Measurements from ENCODE around the gene KLHL17. TPM values are rescaled to one million over a fixed set of nuclear protein-coding genes. Genes with fewer than 3 reads are reported as not detected.
"Not testable (repeated sequence)": the region's sequence is repeated elsewhere in the genome, so short reads cannot be mapped to it uniquely, and the experiment has no call there.

KLHL17 gene
- total and polyA plus RNA-seq, 2 donors from 2014 or later, result 6.9 to 11.5 TPM

- H3K27ac ChIP-seq (ENCODE audit: low read depth in 2 of 2, low read length in 2 of 2), result no peak overlapping the region
- no peaks in the 10 kb centered on the region for H3K9me3 ChIP-seq (ENCODE audit: control insufficient read depth in 2 of 3, insufficient read depth in 1 of 3, low read length in 3 of 3)
- peak in 2 of 5 donors; percentile 60 to 66 for DNase-seq
- peaks cover 0 to 14% (median 4%) of the 10 kb centered on the region in 3 donors for H3K4me1 ChIP-seq (ENCODE audit: control insufficient read depth in 2 of 3, insufficient read depth in 2 of 3, low read depth in 1 of 3, low read length in 3 of 3)
- intact Hi-C loops (cut with DNase I), result no loop called here
- no peaks in the 10 kb centered on the region for H3K36me3 ChIP-seq (ENCODE audit: control insufficient read depth in 2 of 3, insufficient read depth in 3 of 3, low read length in 3 of 3)
- H3K9ac ChIP-seq (ENCODE audit: low read length in 3 of 3), result no peak overlapping the region
- no peak for FAIRE-seq
- H3K27me3 ChIP-seq (ENCODE audit: control insufficient read depth, insufficient read depth, low read length), result no peaks in the 10 kb centered on the region
- no peak overlapping the region for H3K4me3 ChIP-seq (ENCODE audit: low read length in 3 of 3)
- TF ChIP-seq CTCF (IDR thresholded peaks at IDR 0.05; ENCODE audit: borderline replicate concordance, extremely low read depth, insufficient read depth), result no peak
Observed at GRCh38 chr1:1006305-1007159, 46.1 kb downstream of the KLHL17 start.

GRCh38 chr1:1010131-1010530 lies 49.7 kb downstream of the KLHL17 start:
- H3K27ac ChIP-seq (ENCODE audit: low read depth in 2 of 2, low read length in 2 of 2); H3K9me3 ChIP-seq (ENCODE audit: control insufficient read depth in 2 of 3, insufficient read depth in 1 of 3, low read length in 3 of 3); H3K4me3 ChIP-seq (ENCODE audit: low read length in 3 of 3); DNase-seq; H3K27me3 ChIP-seq (ENCODE audit: control insufficient read depth, insufficient read depth, low read length); intact Hi-C loops (cut with DNase I); FAIRE-seq; H3K9ac ChIP-seq (ENCODE audit: low read length in 3 of 3); H3K36me3 ChIP-seq (ENCODE audit: control insufficient read depth in 2 of 3, insufficient read depth in 3 of 3, low read length in 3 of 3): not testable (repeated sequence)
- H3K4me1 ChIP-seq (ENCODE audit: control insufficient read depth in 2 of 3, insufficient read depth in 2 of 3, low read depth in 1 of 3, low read length in 3 of 3), result peaks cover 0 to 13% (median 4%) of the 10 kb centered on the region in 3 donors

GRCh38 chr1:1011396-1011949 lies 51.1 kb downstream of the KLHL17 start:
- H3K27ac ChIP-seq (ENCODE audit: low read depth in 2 of 2, low read length in 2 of 2), result no peak overlapping the region
- H3K9ac ChIP-seq (ENCODE audit: low read length in 3 of 3), result no peak overlapping the region
- intact Hi-C loops (cut with DNase I), result no loop called here
- peaks cover 0 to 6% (median 0%) of the 10 kb centered on the region in 3 donors for H3K4me1 ChIP-seq (ENCODE audit: control insufficient read depth in 2 of 3, insufficient read depth in 2 of 3, low read depth in 1 of 3, low read length in 3 of 3)
- no peak overlapping the region for H3K4me3 ChIP-seq (ENCODE audit: low read length in 3 of 3)
- no peak for TF ChIP-seq CTCF (IDR thresholded peaks at IDR 0.05; ENCODE audit: borderline replicate concordance, extremely low read depth, insufficient read depth)
- no peaks in the 10 kb centered on the region for H3K9me3 ChIP-seq (ENCODE audit: control insufficient read depth in 2 of 3, insufficient read depth in 1 of 3, low read length in 3 of 3)
- H3K36me3 ChIP-seq (ENCODE audit: control insufficient read depth in 2 of 3, insufficient read depth in 3 of 3, low read length in 3 of 3), result no peaks in the 10 kb centered on the region
- no peaks in the 10 kb centered on the region for H3K27me3 ChIP-seq (ENCODE audit: control insufficient read depth, insufficient read depth, low read length)
- FAIRE-seq (no peak), DNase-seq (peak in 1 of 5 donors; percentile 6)

- peak overlapping the region; percentile 37 to 89 (median 76) for H3K9ac ChIP-seq (ENCODE audit: low read length in 3 of 3)
- H3K4me1 ChIP-seq (ENCODE audit: control insufficient read depth in 2 of 3, insufficient read depth in 2 of 3, low read depth in 1 of 3, low read length in 3 of 3); H3K9me3 ChIP-seq (ENCODE audit: control insufficient read depth in 2 of 3, insufficient read depth in 1 of 3, low read length in 3 of 3); H3K27me3 ChIP-seq (ENCODE audit: control insufficient read depth, insufficient read depth, low read length); intact Hi-C loops (cut with DNase I); H3K36me3 ChIP-seq (ENCODE audit: control insufficient read depth in 2 of 3, insufficient read depth in 3 of 3, low read length in 3 of 3); FAIRE-seq: not testable (repeated sequence)
- peak overlapping the region; percentile 83 to 87 for H3K27ac ChIP-seq (ENCODE audit: low read depth in 2 of 2, low read length in 2 of 2)
- peak in 2 of 5 donors; percentile 42 to 46 for DNase-seq
- H3K4me3 ChIP-seq (ENCODE audit: low read length in 3 of 3), result peak overlapping the region; percentile 66 to 98 (median 94)
Observed at GRCh38 chr1:1012736-1013104, 52.3 kb downstream of the KLHL17 start.

All from kidney (tissue), 14 donors.